Osteoblast (primary cell): ENCODE measurements around the gene PLXNA4. TPM values are rescaled to one million over a fixed set of nuclear protein-coding genes. Genes with fewer than 3 reads are reported as not detected.
A peak's percentile ranks its signal among the peaks of the same experiment; 100 is the strongest.

ENCODE experiments used
- DNase-seq: peaks from one replicate; pipeline ENCODE4 v3.0.0; 2011; ENCODE audit warnings: low spot score, mixed read lengths; ENCODE audit not compliant: insufficient read length; ENCODE audit errors: missing footprints
- H2AFZ ChIP-seq: 2 replicates; pipeline ENCODE4 v1.6.0; 2011; ENCODE audit warnings: mild to moderate bottlenecking, low read length
- H3K27ac ChIP-seq: 2 replicates; pipeline ENCODE4 v1.5.1; 2011; ENCODE audit warnings: mild to moderate bottlenecking, low read depth, low read length, moderate library complexity
- H3K27me3 ChIP-seq: 2 replicates; pipeline ENCODE4 v1.6.0; 2012; ENCODE audit warnings: mild to moderate bottlenecking, control low read depth, inconsistent platforms, low read length, moderate library complexity; ENCODE audit not compliant: insufficient read depth
- H3K36me3 ChIP-seq: 2 replicates; pipeline ENCODE4 v1.5.1; 2011; ENCODE audit warnings: mild to moderate bottlenecking, low read length, control low read depth, moderate library complexity; ENCODE audit not compliant: insufficient read depth
- H3K4me1 ChIP-seq: 2 replicates; pipeline ENCODE4 v1.5.1; 2011; ENCODE audit warnings: mild to moderate bottlenecking, low read length, control low read depth, moderate library complexity; ENCODE audit not compliant: insufficient read depth
- H3K4me2 ChIP-seq: 2 replicates; pipeline ENCODE4 v1.6.0; 2011; ENCODE audit warnings: mild to moderate bottlenecking, low read length; ENCODE audit not compliant: insufficient read depth
- H3K4me3 ChIP-seq: fragments of 200-600 bp; sonication (generic); 3 replicates; pipeline ENCODE4 v1.5.1; 2012; ENCODE audit warnings: mild to moderate bottlenecking, low read length, inconsistent platforms; ENCODE audit not compliant: insufficient read depth
- H3K79me2 ChIP-seq: 2 replicates; pipeline ENCODE4 v1.6.0; 2012; ENCODE audit warnings: mild to moderate bottlenecking, low read length, control low read depth, inconsistent platforms; ENCODE audit not compliant: insufficient read depth
- H3K9me3 ChIP-seq: 2 replicates; pipeline ENCODE4 v1.5.1; 2011; ENCODE audit warnings: low read depth, low read length, control low read depth
- H4K20me1 ChIP-seq: 2 replicates; pipeline ENCODE4 v1.6.0; 2012; ENCODE audit warnings: mild to moderate bottlenecking, low read length, control low read depth; ENCODE audit not compliant: insufficient read depth
- CTCF ChIP-seq: IDR thresholded peaks from 2 replicates; pipeline ENCODE4 v1.5.1; 2011; ENCODE audit warnings: mild to moderate bottlenecking, low read depth, low read length, moderate library complexity; ENCODE audit errors: extremely low read depth
- total RNA-seq: library from RNA; depleted of rRNA; stranded (reverse); fragments of >200 nt; gene quantifications from 2 replicates; pipeline ENCODE4 v1.2.3, GENCODE V29; 2012

Gene PLXNA4
- total RNA-seq, 1 donor, result 4.3 TPM

GRCh38 chr7:132578826-132579225 is 2.6 kb upstream of the PLXNA4 start:
- peaks cover 33% of the 10 kb centered on the region for H3K27me3 ChIP-seq
- no peak overlapping the region for H2AFZ ChIP-seq
- H3K4me3 ChIP-seq, result no peak overlapping the region
- no peaks in the 10 kb centered on the region for H3K79me2 ChIP-seq
- H3K9me3 ChIP-seq, result no peaks in the 10 kb centered on the region
- no peak for TF ChIP-seq CTCF
- no peak overlapping the region for H3K4me2 ChIP-seq
- peaks cover 3% of the 10 kb centered on the region for H3K4me1 ChIP-seq
- peak; percentile 79 for DNase-seq
- H3K36me3 ChIP-seq, result no peaks in the 10 kb centered on the region
- no peaks in the 10 kb centered on the region for H4K20me1 ChIP-seq
- no peak overlapping the region for H3K27ac ChIP-seq

GRCh38 chr7:132578050-132578370 is 1.7 kb upstream of the PLXNA4 start:
- Histone ChIP-seq H3K4me3 (no peak overlapping the region), H3K4me2 (peak overlapping the region; percentile 62), H3K27me3 (peaks cover 35% of the 10 kb centered on the region), H2AFZ (no peak overlapping the region), H4K20me1 (no peaks in the 10 kb centered on the region), H3K79me2 (no peaks in the 10 kb centered on the region), H3K4me1 (peaks cover 3% of the 10 kb centered on the region), H3K27ac (no peak overlapping the region), H3K9me3 (no peaks in the 10 kb centered on the region), H3K36me3 (no peaks in the 10 kb centered on the region)
- TF ChIP-seq CTCF, result no peak
- no peak for DNase-seq

GRCh38 chr7:132577206-132578049 is 1.2 kb upstream of the PLXNA4 start:
- no peaks in the 10 kb centered on the region for H3K9me3 ChIP-seq
- no peak for TF ChIP-seq CTCF
- H3K4me2 ChIP-seq, result peak overlapping the region; percentile 62
- H3K27ac ChIP-seq, result no peak overlapping the region
- peak overlapping the region; percentile 26 for H2AFZ ChIP-seq
- H3K36me3 ChIP-seq, result no peaks in the 10 kb centered on the region
- no peaks in the 10 kb centered on the region for H4K20me1 ChIP-seq
- peak; percentile 98 for DNase-seq
- H3K79me2 ChIP-seq, result no peaks in the 10 kb centered on the region
- H3K4me1 ChIP-seq, result peaks cover 3% of the 10 kb centered on the region
- peaks cover 35% of the 10 kb centered on the region for H3K27me3 ChIP-seq
- peak overlapping the region; percentile 55 for H3K4me3 ChIP-seq

GRCh38 chr7:132576721-132577085 is 433 bp upstream of the PLXNA4 start:
- Histone ChIP-seq H3K4me1 (peaks cover 3% of the 10 kb centered on the region), H3K79me2 (no peaks in the 10 kb centered on the region), H3K4me2 (peak overlapping the region; percentile 78), H3K36me3 (no peaks in the 10 kb centered on the region), H3K27ac (no peak overlapping the region), H4K20me1 (no peaks in the 10 kb centered on the region), H2AFZ (peak overlapping the region; percentile 67), H3K4me3 (peak overlapping the region; percentile 65), H3K27me3 (peaks cover 35% of the 10 kb centered on the region), H3K9me3 (no peaks in the 10 kb centered on the region)
- DNase-seq, result peak; percentile 86
- no peak for TF ChIP-seq CTCF
